Keratinocyte (primary cell): ENCODE results near the gene ACOXL. TPM values are rescaled to one million over a fixed set of nuclear protein-coding genes. Genes with fewer than 3 reads are reported as not detected.

Experiments
- DNase-seq: peaks from one replicate; pipeline ENCODE4 v3.0.0-alpha.2; 2011; ENCODE audit warnings: low read depth, missing footprints, low spot score
- FAIRE-seq: peaks from 2 replicates; lab custom pipeline; 2011; peaks lifted over from hg19 to GRCh38; lab: Jason Lieb, UNC
- H2AFZ ChIP-seq: 2 replicates; pipeline ENCODE4 v1.6.0; 2012; ENCODE audit warnings: low read length, control low read depth, inconsistent platforms; ENCODE audit not compliant: control insufficient read depth
- H3K27ac ChIP-seq: 2 replicates; pipeline ENCODE4 v1.5.1; 2011; ENCODE audit warnings: low read length; ENCODE audit not compliant: control insufficient read depth, insufficient read depth
- H3K27me3 ChIP-seq: 3 replicates; pipeline ENCODE4 v1.6.0; 2011; ENCODE audit warnings: low read length; ENCODE audit not compliant: control insufficient read depth, insufficient read depth; ENCODE audit errors: extremely low read depth
- H3K36me3 ChIP-seq, 2 experiments: 2 replicates in 1 of 2; 3 replicates in 1 of 2; pipeline ENCODE4 v1.5.1; 2011; ENCODE audit warnings: low read length in 2 of 2, mild to moderate bottlenecking in 1 of 2; ENCODE audit not compliant: control insufficient read depth in 2 of 2, insufficient read depth in 2 of 2; ENCODE audit errors: extremely low read depth in 1 of 2
- H3K4me1 ChIP-seq: 3 replicates; pipeline ENCODE4 v1.5.1; 2011; ENCODE audit warnings: low read length; ENCODE audit not compliant: control insufficient read depth, insufficient read depth; ENCODE audit errors: extremely low read depth
- H3K4me2 ChIP-seq: 3 replicates; pipeline ENCODE4 v1.6.0; 2011; ENCODE audit warnings: low read depth, low read length; ENCODE audit not compliant: control insufficient read depth, insufficient read depth; ENCODE audit errors: extremely low read depth
- H3K4me3 ChIP-seq, 3 experiments: fragments of 200-600 bp in 1 of 3; sonication (generic) in 1 of 3; 2 replicates in 2 of 3; 3 replicates in 1 of 3; pipeline ENCODE4 v1.5.1; 2011 to 2016; ENCODE audit warnings: low read length in 3 of 3, mild to moderate bottlenecking in 3 of 3, control low read depth in 2 of 3, inconsistent platforms in 1 of 3, low read depth in 1 of 3, mixed read lengths in 1 of 3, mixed run types in 1 of 3, moderate library complexity in 1 of 3; ENCODE audit not compliant: control insufficient read depth in 2 of 3, insufficient read depth in 2 of 3; ENCODE audit errors: extremely low read depth in 1 of 3
- H3K79me2 ChIP-seq: 2 replicates; pipeline ENCODE4 v1.6.0; 2012; ENCODE audit warnings: low read length; ENCODE audit not compliant: control insufficient read depth, insufficient read depth
- H3K9ac ChIP-seq: 3 replicates; pipeline ENCODE4 v1.6.0; 2011; ENCODE audit warnings: low read length; ENCODE audit not compliant: control insufficient read depth, insufficient read depth; ENCODE audit errors: extremely low read depth
- H3K9me1 ChIP-seq: 3 replicates; pipeline ENCODE4 v1.6.0; 2011; ENCODE audit warnings: low read length; ENCODE audit not compliant: control insufficient read depth, insufficient read depth; ENCODE audit errors: extremely low read depth
- H3K9me3 ChIP-seq: 2 replicates; pipeline ENCODE4 v1.5.1; 2012; ENCODE audit warnings: low read depth, low read length; ENCODE audit not compliant: control insufficient read depth
- H4K20me1 ChIP-seq: 3 replicates; pipeline ENCODE4 v1.6.0; 2011; ENCODE audit warnings: low read length; ENCODE audit not compliant: control insufficient read depth, insufficient read depth; ENCODE audit errors: extremely low read depth
- EZH2 ChIP-seq: IDR thresholded peaks from one replicate; pipeline ENCODE4 v1.6.1; 2012; ENCODE audit warnings: inconsistent platforms, mild to moderate bottlenecking, low read length, moderate library complexity
- dilution Hi-C: fragments of 300-500 bp; cut with MboI; formaldehyde crosslinking; loops from one replicate; pipeline ENCODE4 v1.7.0; 2020; ENCODE audit warnings: low sequenced_read_pairs; ENCODE audit not compliant: extremely low pct_ligation_motif_present
- polyA plus RNA-seq, 5 experiments: library from polyadenylated mRNA; depleted of rRNA in 3 of 5; stranded (reverse) in 3 of 5; stranded (forward) in 1 of 5; unstranded in 1 of 5; fragments of >200 nt; gene quantifications; 1 replicate in 1 of 5; 2 replicates in 3 of 5; 3 replicates in 1 of 5; pipeline versions ENCODE4 v1.2.1 to v1.2.3, GENCODE V29; 2011 to 2012; ENCODE audit warnings: missing spikeins in 2 of 5, low read depth in 1 of 5, low replicate concordance in 1 of 5
- TF ChIP-seq, protein P1 (sequence below), 3 experiments: IDR thresholded peaks in 1 of 3; conservative IDR thresholded peaks in 1 of 3; optimal IDR thresholded peaks in 1 of 3; 2 replicates in 2 of 3; 3 replicates in 1 of 3; pipeline versions ENCODE3 to v1.5.1; 2011; ENCODE audit warnings: low read length in 3 of 3, mild to moderate bottlenecking in 3 of 3, moderate library complexity in 2 of 3, control low read depth in 1 of 3, inconsistent platforms in 1 of 3; ENCODE audit not compliant: insufficient read depth in 2 of 3; ENCODE audit errors: extremely low read depth in 1 of 3

ACOXL gene
- polyA plus RNA-seq, 1 donor (not counting 4 experiments of a cell fraction or from before 2014, with no cell fraction given): 0.04 TPM

DNA sequence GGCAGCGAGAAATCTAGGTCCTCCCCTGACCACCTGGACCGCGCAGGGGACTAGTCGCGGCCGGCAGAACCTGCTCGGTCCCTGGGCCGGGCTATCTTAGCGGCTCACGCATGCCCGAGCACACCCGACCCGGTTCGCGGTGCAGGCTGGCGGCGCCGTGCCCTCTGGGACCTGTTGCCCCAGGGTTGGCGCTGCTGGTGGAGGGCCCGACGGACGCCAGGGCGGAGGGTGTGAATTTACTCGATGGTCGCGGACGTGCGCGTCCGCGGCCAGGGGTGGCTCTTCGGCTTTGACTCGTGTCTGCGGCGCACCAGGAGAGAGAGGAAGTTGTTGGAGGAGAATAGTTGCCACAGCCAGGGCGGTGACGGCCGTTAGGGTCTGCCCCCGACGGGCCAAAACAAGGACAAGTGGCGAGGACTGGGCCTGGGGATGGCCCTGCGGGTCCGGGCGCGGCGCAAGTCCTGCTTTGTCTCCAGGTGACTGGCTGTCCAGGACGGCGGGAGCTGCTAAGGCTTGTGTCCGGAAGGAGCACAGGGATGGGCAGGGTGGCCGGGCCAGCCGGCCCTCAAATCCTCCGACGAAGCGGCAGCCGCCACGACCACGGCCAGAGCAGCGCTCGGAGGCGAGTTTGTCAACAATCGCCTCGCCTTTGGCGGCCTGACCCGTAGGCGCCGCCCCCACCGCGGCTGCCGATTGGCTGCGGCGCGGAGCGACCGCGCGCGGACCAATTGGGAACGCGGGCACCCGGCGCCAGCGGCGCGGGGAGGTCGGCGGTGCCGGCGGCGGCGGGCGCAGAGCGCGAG, 389.7 kb downstream of the ACOXL start:
- peak overlapping the region; percentile 83 for H2AFZ ChIP-seq
- FAIRE-seq: no peak

DNA sequence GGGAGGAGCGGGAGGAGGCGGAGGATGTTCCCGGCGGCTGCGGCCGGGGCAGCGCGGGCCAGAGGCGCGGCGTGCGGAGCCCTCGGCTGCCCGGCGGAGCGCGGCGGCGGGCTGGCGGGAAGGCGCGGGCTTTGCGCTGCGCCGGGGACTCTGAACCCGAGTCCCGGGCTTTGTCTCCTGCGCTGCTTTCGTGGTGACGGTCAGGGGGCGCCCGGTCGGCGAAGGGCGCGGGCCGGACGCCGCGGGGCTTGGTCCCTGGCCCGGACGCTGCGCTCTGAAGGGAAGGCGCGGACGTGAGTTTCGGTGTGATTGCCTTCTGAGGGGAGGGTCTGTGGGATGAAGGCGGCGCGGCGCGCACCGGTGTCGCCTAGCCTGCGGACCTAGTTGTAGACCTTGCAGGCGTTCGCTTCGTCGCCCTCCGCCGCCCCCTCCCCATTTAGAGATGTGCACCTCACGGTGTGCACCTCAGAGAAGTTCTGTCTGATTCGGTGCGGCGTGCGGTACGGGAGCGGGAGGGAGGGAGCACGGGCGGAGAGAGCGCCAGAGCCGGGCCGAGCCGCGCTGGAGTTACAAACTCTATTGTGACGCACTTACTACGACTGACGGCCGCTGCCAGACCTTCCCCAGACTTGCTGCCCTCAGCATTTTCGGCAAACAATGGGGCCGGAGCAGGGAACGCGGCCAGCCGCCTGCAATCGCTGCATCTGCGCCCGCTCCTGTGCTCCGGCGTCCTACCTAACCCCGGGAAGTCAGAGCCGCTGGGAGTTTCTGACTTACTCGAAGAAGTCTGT, 390.5 kb downstream of the ACOXL start:
- dilution Hi-C loops: no loop called here
- peak overlapping the region; percentile 85 for H3K4me2 ChIP-seq
- H3K9me1 ChIP-seq: no peaks in the 10 kb centered on the region
- FAIRE-seq (peak; percentile 34), DNase-seq (no peak)
- peak overlapping the region; percentile 89 for H3K9ac ChIP-seq
- H3K4me1 ChIP-seq: peaks cover 16% of the 10 kb centered on the region
- H4K20me1 ChIP-seq: no peaks in the 10 kb centered on the region
- H3K36me3 ChIP-seq: peaks cover 0 to 4% of the 10 kb centered on the region in 2 experiments
- H3K79me2 ChIP-seq: peaks cover 13% of the 10 kb centered on the region
- H3K9me3 ChIP-seq: no peaks in the 10 kb centered on the region
- H3K4me3 ChIP-seq: peak overlapping the region; percentile 62 to 85 (median 84)
- peak overlapping the region; percentile 91 for H2AFZ ChIP-seq
- peak overlapping the region; percentile 58 for H3K27ac ChIP-seq
- TF ChIP-seq EZH2: no peak
- TF ChIP-seq, protein P1, sequence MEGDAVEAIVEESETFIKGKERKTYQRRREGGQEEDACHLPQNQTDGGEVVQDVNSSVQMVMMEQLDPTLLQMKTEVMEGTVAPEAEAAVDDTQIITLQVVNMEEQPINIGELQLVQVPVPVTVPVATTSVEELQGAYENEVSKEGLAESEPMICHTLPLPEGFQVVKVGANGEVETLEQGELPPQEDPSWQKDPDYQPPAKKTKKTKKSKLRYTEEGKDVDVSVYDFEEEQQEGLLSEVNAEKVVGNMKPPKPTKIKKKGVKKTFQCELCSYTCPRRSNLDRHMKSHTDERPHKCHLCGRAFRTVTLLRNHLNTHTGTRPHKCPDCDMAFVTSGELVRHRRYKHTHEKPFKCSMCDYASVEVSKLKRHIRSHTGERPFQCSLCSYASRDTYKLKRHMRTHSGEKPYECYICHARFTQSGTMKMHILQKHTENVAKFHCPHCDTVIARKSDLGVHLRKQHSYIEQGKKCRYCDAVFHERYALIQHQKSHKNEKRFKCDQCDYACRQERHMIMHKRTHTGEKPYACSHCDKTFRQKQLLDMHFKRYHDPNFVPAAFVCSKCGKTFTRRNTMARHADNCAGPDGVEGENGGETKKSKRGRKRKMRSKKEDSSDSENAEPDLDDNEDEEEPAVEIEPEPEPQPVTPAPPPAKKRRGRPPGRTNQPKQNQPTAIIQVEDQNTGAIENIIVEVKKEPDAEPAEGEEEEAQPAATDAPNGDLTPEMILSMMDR (optimal IDR thresholded peaks at IDR 0.05 in 1 of 3, IDR thresholded peaks at IDR 0.05 in 1 of 3, conservative IDR thresholded peaks at IDR 0.05 in 1 of 3; ENCODE audit: extremely low read depth in 1 of 3, insufficient read depth in 2 of 3, low read length in 3 of 3): no peak
- no peaks in the 10 kb centered on the region for H3K27me3 ChIP-seq

More for the DNA sequence above, 389.7 kb downstream of the ACOXL start:
- TF ChIP-seq EZH2: no peak
- TF ChIP-seq, protein P1 (optimal IDR thresholded peaks at IDR 0.05 in 1 of 3, IDR thresholded peaks at IDR 0.05 in 1 of 3, conservative IDR thresholded peaks at IDR 0.05 in 1 of 3; ENCODE audit: extremely low read depth in 1 of 3, insufficient read depth in 2 of 3, low read length in 3 of 3): no peak
- Histone ChIP-seq H3K9me3 (no peaks in the 10 kb centered on the region), H3K9me1 (no peaks in the 10 kb centered on the region), H4K20me1 (no peaks in the 10 kb centered on the region), H3K9ac (peak overlapping the region; percentile 89), H3K27ac (peak overlapping the region; percentile 75), H3K79me2 (peaks cover 13% of the 10 kb centered on the region), H3K27me3 (no peaks in the 10 kb centered on the region), H3K36me3 (peaks cover 0 to 4% of the 10 kb centered on the region in 2 experiments), H3K4me3 (peak overlapping the region; percentile 62 to 91 (median 83)), H3K4me2 (peak overlapping the region; percentile 92), H3K4me1 (peaks cover 23% of the 10 kb centered on the region)
- dilution Hi-C loops: no loop called here
- DNase-seq: no peak
